Nasal cavity respiratory epithelium epithelial cell of viscerocranial mucosa (primary cell): ENCODE data around the gene RPS6KA6. TPM values are rescaled to one million over a fixed set of nuclear protein-coding genes. Genes with fewer than 3 reads are reported as not detected.

Experiments
- total RNA-seq: library from RNA; depleted of rRNA; stranded (reverse); fragments of >200 nt; gene quantifications from 2 replicates; pipeline ENCODE4 v1.2.3, GENCODE V29; 2014

Gene RPS6KA6
- 8.2 and 8.5 TPM in 2 replicates for total RNA-seq

DNA sequence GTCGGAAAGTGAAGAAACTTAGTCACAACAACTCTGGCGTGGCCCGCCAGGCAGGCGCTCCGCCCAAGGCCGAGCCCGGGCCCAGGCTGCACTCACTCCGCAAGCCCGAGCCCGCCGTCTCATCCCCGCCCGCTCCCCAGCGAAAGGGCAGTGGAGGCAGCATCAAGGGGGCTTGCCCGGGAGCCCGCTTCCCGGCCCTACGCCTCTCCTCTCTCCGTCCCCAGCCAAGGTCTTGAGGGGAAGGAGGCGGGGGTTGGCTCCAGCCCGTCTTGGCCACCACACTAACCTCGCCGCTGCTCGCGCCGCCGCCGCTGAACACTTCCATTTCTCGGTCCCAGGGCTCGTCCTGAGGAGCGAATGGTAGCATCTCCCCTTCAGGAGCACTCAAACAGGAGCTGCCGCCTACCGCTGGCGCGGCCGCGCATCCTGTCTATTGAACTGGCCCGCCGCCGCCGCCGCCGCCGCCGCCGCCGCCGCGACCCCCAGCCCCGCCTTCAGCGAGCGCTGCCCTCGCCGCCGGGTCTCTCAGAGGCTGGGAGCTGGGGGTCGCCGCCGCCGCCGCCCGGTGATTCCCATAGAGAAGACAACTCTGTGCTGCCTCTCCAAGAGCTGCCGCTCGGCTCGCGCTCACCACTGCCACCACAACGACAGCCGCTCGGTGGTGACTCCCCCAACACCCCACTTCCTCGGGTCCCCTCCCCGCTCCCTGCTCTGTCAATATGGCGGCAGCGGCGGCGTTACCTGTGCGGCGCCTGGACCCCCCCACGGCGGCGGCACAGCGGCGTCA lies at the start of gene RPS6KA6:
Gene RPS6KA6 (minus strand): TSS at position 667 of the 787 bp plus-strand sequence. CDS start 300 bp downstream, at position 367.

